Activated CD4-positive, alpha-beta T cell treated with anti-CD3 and anti-CD28 coated beads, Interleukin-2, amount 50 U/mL, for 24 hours (primary cell): ENCODE data around the gene C1GALT1C1.

ENCODE experiments used
- DNase-seq, 2 donors: peaks; one replicate each; pipeline ENCODE4 v3.0.0-alpha.2; 2020; ENCODE audit warnings: low read depth in 1 of 2, low spot score in 1 of 2

The C1GALT1C1 gene

GRCh38 chrX:120585702-120586101 lies 44.2 kb downstream of the C1GALT1C1 start:
- DNase-seq = no peak
